WTC11 (cell line): ENCODE results near the gene GAR1.

Experiments used
- ELF4 ChIP-seq: sonication (generic); formaldehyde crosslinking; IDR thresholded peaks from 2 replicates; pipeline ENCODE4 v1.8.1; 2022; ENCODE audit warnings: low read depth, mild to moderate bottlenecking, moderate library complexity, missing genetic modification reagents
- ESRRA ChIP-seq: sonication (generic); formaldehyde crosslinking; IDR thresholded peaks from 2 replicates; pipeline ENCODE4 v1.8.1; 2022; ENCODE audit warnings: mild to moderate bottlenecking, missing genetic modification reagents, borderline replicate concordance
- NR1H2 ChIP-seq: sonication (generic); formaldehyde crosslinking; IDR thresholded peaks from 2 replicates; pipeline ENCODE4 v1.9.0; 2021; ENCODE audit warnings: mild to moderate bottlenecking, moderate library complexity, missing genetic modification reagents
- SMAD4 ChIP-seq: sonication (generic); formaldehyde crosslinking; IDR thresholded peaks from 2 replicates; pipeline ENCODE4 v1.8.0; 2022; ENCODE audit warnings: mild to moderate bottlenecking, missing genetic modification reagents
- ZNF138 ChIP-seq: sonication (generic); formaldehyde crosslinking; conservative IDR thresholded peaks from 2 replicates; pipeline ENCODE4 v1.8.1; 2022; ENCODE audit warnings: mild to moderate bottlenecking, moderate library complexity, missing genetic modification reagents
- ZNF232 ChIP-seq: sonication (generic); formaldehyde crosslinking; IDR thresholded peaks from 2 replicates; pipeline ENCODE4 v1.8.0; 2022; ENCODE audit warnings: mild to moderate bottlenecking, missing genetic modification reagents
- TF ChIP-seq, protein P1 (sequence below): sonication (generic); formaldehyde crosslinking; IDR thresholded peaks from 2 replicates; pipeline ENCODE4 v1.8.1; 2023; ENCODE audit warnings: mild to moderate bottlenecking, missing genetic modification reagents
- TF ChIP-seq, protein P2 (sequence below): fragments of 250-450 bp; sonication (Bioruptor Pico); IDR thresholded peaks from 2 replicates; pipeline ENCODE4 v1.9.0; 2021; ENCODE audit warnings: mild to moderate bottlenecking
- TF ChIP-seq, protein P3 (sequence below): fragments of 200-600 bp; IDR thresholded peaks from 2 replicates; pipeline ENCODE4 v1.8.0; 2022; ENCODE audit warnings: antibody characterized with exemption
- TF ChIP-seq, protein P4 (sequence below): sonication (generic); formaldehyde crosslinking; IDR thresholded peaks from 2 replicates; pipeline ENCODE4 v1.8.0; 2022; ENCODE audit warnings: mild to moderate bottlenecking, missing genetic modification reagents
- TF ChIP-seq, protein P5 (sequence below): sonication (generic); formaldehyde crosslinking; IDR thresholded peaks from 2 replicates; pipeline ENCODE4 v1.8.0; 2022; ENCODE audit warnings: mild to moderate bottlenecking, missing genetic modification reagents
- TF ChIP-seq, protein P6 (sequence below): sonication (generic); formaldehyde crosslinking; IDR thresholded peaks from 2 replicates; pipeline ENCODE4 v1.8.0; 2022; ENCODE audit warnings: mild to moderate bottlenecking, missing genetic modification reagents
- TF ChIP-seq, protein P7 (sequence below): sonication (generic); formaldehyde crosslinking; IDR thresholded peaks from 2 replicates; pipeline ENCODE4 v1.8.1; 2022; ENCODE audit warnings: low read depth, missing genetic modification reagents, borderline replicate concordance
- TF ChIP-seq, protein P8 (sequence below): sonication (generic); formaldehyde crosslinking; IDR thresholded peaks from 2 replicates; pipeline ENCODE4 v1.8.1; 2022; ENCODE audit warnings: low read depth, mild to moderate bottlenecking, moderate library complexity, missing genetic modification reagents, borderline replicate concordance

DNA sequence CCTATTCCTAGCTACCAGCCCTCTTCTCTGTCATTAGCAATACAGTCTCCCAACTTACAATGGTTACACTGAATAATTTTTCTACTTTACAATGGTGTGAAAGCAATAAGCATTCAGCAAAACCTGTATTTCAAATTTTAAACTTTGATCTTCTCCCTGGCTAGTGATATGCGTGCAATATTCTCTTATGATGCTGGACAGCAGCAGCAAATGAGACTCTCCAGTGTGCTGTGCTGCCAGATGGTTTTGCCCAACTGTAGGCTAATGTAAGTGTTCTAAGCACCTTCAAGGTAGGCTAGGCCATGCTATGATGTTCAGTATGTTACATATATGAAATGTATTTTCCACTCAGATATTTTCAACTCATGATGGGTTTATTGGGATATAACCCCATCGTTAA lies 5.9 kb upstream of the GAR1 start:
- no peak for TF ChIP-seq ZNF232
- TF ChIP-seq, protein P1, sequence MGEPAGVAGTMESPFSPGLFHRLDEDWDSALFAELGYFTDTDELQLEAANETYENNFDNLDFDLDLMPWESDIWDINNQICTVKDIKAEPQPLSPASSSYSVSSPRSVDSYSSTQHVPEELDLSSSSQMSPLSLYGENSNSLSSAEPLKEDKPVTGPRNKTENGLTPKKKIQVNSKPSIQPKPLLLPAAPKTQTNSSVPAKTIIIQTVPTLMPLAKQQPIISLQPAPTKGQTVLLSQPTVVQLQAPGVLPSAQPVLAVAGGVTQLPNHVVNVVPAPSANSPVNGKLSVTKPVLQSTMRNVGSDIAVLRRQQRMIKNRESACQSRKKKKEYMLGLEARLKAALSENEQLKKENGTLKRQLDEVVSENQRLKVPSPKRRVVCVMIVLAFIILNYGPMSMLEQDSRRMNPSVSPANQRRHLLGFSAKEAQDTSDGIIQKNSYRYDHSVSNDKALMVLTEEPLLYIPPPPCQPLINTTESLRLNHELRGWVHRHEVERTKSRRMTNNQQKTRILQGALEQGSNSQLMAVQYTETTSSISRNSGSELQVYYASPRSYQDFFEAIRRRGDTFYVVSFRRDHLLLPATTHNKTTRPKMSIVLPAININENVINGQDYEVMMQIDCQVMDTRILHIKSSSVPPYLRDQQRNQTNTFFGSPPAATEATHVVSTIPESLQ (CRISPR knock-in tag) = no peak
- TF ChIP-seq, protein P2, sequence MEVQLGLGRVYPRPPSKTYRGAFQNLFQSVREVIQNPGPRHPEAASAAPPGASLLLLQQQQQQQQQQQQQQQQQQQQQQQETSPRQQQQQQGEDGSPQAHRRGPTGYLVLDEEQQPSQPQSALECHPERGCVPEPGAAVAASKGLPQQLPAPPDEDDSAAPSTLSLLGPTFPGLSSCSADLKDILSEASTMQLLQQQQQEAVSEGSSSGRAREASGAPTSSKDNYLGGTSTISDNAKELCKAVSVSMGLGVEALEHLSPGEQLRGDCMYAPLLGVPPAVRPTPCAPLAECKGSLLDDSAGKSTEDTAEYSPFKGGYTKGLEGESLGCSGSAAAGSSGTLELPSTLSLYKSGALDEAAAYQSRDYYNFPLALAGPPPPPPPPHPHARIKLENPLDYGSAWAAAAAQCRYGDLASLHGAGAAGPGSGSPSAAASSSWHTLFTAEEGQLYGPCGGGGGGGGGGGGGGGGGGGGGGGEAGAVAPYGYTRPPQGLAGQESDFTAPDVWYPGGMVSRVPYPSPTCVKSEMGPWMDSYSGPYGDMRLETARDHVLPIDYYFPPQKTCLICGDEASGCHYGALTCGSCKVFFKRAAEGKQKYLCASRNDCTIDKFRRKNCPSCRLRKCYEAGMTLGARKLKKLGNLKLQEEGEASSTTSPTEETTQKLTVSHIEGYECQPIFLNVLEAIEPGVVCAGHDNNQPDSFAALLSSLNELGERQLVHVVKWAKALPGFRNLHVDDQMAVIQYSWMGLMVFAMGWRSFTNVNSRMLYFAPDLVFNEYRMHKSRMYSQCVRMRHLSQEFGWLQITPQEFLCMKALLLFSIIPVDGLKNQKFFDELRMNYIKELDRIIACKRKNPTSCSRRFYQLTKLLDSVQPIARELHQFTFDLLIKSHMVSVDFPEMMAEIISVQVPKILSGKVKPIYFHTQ (CRISPR knock-in tag) = no peak
- TF ChIP-seq, protein P3, sequence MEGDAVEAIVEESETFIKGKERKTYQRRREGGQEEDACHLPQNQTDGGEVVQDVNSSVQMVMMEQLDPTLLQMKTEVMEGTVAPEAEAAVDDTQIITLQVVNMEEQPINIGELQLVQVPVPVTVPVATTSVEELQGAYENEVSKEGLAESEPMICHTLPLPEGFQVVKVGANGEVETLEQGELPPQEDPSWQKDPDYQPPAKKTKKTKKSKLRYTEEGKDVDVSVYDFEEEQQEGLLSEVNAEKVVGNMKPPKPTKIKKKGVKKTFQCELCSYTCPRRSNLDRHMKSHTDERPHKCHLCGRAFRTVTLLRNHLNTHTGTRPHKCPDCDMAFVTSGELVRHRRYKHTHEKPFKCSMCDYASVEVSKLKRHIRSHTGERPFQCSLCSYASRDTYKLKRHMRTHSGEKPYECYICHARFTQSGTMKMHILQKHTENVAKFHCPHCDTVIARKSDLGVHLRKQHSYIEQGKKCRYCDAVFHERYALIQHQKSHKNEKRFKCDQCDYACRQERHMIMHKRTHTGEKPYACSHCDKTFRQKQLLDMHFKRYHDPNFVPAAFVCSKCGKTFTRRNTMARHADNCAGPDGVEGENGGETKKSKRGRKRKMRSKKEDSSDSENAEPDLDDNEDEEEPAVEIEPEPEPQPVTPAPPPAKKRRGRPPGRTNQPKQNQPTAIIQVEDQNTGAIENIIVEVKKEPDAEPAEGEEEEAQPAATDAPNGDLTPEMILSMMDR = no peak
- TF ChIP-seq, protein P4, sequence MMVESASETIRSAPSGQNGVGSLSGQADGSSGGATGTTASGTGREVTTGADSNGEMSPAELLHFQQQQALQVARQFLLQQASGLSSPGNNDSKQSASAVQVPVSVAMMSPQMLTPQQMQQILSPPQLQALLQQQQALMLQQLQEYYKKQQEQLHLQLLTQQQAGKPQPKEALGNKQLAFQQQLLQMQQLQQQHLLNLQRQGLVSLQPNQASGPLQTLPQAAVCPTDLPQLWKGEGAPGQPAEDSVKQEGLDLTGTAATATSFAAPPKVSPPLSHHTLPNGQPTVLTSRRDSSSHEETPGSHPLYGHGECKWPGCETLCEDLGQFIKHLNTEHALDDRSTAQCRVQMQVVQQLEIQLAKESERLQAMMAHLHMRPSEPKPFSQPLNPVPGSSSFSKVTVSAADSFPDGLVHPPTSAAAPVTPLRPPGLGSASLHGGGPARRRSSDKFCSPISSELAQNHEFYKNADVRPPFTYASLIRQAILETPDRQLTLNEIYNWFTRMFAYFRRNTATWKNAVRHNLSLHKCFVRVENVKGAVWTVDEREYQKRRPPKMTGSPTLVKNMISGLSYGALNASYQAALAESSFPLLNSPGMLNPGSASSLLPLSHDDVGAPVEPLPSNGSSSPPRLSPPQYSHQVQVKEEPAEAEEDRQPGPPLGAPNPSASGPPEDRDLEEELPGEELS (CRISPR knock-in tag) = no peak
- TF ChIP-seq, protein P5, sequence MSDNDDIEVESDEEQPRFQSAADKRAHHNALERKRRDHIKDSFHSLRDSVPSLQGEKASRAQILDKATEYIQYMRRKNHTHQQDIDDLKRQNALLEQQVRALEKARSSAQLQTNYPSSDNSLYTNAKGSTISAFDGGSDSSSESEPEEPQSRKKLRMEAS (CRISPR knock-in tag) = no peak
- TF ChIP-seq ELF4 (CRISPR knock-in tag) = no peak
- no peak for TF ChIP-seq ZNF138 (CRISPR knock-in tag)
- TF ChIP-seq, protein P6, sequence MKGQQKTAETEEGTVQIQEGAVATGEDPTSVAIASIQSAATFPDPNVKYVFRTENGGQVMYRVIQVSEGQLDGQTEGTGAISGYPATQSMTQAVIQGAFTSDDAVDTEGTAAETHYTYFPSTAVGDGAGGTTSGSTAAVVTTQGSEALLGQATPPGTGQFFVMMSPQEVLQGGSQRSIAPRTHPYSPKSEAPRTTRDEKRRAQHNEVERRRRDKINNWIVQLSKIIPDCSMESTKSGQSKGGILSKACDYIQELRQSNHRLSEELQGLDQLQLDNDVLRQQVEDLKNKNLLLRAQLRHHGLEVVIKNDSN (CRISPR knock-in tag) = no peak
- TF ChIP-seq NR1H2 (CRISPR knock-in tag) = no peak
- TF ChIP-seq SMAD4 (CRISPR knock-in tag) = no peak
- TF ChIP-seq, protein P7, sequence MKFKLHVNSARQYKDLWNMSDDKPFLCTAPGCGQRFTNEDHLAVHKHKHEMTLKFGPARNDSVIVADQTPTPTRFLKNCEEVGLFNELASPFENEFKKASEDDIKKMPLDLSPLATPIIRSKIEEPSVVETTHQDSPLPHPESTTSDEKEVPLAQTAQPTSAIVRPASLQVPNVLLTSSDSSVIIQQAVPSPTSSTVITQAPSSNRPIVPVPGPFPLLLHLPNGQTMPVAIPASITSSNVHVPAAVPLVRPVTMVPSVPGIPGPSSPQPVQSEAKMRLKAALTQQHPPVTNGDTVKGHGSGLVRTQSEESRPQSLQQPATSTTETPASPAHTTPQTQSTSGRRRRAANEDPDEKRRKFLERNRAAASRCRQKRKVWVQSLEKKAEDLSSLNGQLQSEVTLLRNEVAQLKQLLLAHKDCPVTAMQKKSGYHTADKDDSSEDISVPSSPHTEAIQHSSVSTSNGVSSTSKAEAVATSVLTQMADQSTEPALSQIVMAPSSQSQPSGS (CRISPR knock-in tag) = no peak
- TF ChIP-seq, protein P8, sequence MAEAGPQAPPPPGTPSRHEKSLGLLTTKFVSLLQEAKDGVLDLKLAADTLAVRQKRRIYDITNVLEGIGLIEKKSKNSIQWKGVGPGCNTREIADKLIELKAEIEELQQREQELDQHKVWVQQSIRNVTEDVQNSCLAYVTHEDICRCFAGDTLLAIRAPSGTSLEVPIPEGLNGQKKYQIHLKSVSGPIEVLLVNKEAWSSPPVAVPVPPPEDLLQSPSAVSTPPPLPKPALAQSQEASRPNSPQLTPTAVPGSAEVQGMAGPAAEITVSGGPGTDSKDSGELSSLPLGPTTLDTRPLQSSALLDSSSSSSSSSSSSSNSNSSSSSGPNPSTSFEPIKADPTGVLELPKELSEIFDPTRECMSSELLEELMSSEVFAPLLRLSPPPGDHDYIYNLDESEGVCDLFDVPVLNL (CRISPR knock-in tag) = no peak
- TF ChIP-seq ESRRA = no peak
